ENCODE measurements around the gene GSX2.

Gene GSX2

DNA sequence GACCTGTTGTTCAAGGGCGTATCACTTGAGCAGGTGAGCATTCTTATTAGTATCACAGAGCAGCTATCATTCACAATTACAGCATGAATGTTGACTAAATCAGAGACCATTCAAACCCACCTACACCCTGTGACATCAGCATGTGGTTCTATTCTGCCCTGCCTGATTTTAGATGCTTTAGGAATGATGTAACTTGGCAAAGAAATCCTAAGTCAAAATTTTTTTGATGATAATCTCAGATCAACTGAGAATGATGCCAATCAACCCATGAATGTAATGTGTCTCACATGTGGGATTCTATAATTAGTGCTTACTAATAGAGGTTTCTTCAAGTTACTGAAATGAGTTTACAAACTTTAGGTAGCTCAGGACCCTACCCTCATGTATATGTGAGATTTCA is 22.2 kb upstream of the GSX2 start:
- peak; percentile 27 for DNase-seq (ENCODE audit: low read depth)
- TF ChIP-seq, protein P1, sequence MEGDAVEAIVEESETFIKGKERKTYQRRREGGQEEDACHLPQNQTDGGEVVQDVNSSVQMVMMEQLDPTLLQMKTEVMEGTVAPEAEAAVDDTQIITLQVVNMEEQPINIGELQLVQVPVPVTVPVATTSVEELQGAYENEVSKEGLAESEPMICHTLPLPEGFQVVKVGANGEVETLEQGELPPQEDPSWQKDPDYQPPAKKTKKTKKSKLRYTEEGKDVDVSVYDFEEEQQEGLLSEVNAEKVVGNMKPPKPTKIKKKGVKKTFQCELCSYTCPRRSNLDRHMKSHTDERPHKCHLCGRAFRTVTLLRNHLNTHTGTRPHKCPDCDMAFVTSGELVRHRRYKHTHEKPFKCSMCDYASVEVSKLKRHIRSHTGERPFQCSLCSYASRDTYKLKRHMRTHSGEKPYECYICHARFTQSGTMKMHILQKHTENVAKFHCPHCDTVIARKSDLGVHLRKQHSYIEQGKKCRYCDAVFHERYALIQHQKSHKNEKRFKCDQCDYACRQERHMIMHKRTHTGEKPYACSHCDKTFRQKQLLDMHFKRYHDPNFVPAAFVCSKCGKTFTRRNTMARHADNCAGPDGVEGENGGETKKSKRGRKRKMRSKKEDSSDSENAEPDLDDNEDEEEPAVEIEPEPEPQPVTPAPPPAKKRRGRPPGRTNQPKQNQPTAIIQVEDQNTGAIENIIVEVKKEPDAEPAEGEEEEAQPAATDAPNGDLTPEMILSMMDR (conservative IDR thresholded peaks at IDR 0.05; ENCODE audit: low read length): no peak
- H3K4me3 ChIP-seq (ENCODE audit: low read length): no peak overlapping the region

DNA sequence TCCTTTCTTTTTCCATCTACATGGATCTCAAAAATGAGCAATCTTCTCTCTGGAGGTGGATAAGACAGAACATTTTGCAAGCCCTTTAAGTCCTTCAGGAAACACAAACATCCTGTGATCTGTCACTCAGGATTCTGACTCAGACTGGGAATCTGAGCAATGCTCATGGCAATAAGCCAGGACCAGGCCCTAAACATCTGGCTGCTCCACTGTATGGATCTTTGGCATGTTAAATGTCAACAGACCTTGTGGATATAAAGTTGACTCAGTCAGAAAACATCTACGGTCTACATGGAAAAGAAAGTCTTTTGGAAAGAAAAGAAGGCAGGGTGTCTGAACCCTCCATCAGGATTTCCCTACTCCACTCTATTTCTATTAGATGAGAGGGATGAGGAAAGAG is 17.8 kb upstream of the GSX2 start:
- TF ChIP-seq, protein P1 (conservative IDR thresholded peaks at IDR 0.05; ENCODE audit: low read length): no peak
- DNase-seq (ENCODE audit: low read depth): peak; percentile 99
- H3K4me3 ChIP-seq (ENCODE audit: low read length): no peak overlapping the region

DNA sequence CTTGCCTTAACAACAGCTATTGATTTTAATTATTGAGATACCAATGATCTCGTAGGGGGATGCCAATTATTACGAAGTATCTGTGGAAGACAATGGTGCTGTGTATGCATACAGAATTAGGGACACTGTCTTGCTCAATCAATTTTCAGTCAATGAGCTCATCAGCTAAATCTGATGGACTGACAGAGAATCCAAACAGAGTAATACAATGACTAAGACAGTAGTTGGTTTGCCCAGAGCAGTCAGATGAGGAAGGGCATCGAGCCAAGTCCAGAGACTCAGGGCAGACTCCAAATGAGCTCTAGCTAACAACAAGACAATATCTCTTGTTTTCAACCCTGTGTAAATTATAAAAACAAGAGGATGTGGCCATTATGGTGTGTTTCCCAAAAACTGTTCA is 14.7 kb upstream of the GSX2 start:
- H3K4me3 ChIP-seq (ENCODE audit: low read length): no peak overlapping the region
- TF ChIP-seq, protein P1 (conservative IDR thresholded peaks at IDR 0.05; ENCODE audit: low read length): no peak
- peak; percentile 88 for DNase-seq (ENCODE audit: low read depth)

DNA sequence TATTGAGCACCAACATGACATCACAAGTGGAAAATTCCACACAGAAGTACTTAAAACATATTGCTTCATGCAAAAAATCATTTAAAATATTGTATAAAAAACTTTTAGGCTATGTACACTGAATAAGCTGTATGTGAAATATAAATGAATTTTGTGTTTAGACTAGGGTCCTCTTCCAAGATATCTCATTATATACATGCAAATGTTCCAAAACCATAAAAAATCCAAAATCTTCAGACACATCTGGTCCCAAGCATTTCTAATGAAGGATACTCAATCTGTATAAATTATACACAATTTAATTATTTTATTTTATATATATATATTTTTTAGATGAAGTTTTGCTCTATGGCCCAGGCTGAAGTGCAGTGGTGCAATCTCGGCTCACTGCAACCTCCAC is 10.1 kb upstream of the GSX2 start:
- no peak overlapping the region for H3K4me3 ChIP-seq (ENCODE audit: low read length)
- DNase-seq (ENCODE audit: low read depth): no peak
- TF ChIP-seq, protein P1 (conservative IDR thresholded peaks at IDR 0.05; ENCODE audit: low read length): no peak

DNA sequence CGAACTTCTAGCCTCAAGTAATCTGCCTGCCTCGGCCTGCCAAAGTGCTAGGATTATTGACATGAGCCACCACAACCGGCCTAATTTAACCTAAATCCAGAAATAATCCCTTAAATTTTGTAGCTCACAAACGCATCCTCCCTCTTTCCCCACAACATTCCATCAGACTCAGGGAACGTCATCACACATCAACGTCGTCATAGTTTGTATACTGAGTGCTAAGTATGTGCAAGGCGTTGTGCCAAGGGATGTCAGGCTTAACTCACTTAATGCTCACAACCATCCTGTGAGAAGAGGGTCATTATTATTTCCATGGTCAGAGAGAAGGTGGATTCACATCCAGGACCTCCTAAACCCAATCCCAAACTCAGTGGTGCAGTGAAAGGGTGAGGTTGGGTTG is 9.6 kb upstream of the GSX2 start:
- H3K4me3 ChIP-seq (ENCODE audit: low read length): no peak overlapping the region

DNA sequence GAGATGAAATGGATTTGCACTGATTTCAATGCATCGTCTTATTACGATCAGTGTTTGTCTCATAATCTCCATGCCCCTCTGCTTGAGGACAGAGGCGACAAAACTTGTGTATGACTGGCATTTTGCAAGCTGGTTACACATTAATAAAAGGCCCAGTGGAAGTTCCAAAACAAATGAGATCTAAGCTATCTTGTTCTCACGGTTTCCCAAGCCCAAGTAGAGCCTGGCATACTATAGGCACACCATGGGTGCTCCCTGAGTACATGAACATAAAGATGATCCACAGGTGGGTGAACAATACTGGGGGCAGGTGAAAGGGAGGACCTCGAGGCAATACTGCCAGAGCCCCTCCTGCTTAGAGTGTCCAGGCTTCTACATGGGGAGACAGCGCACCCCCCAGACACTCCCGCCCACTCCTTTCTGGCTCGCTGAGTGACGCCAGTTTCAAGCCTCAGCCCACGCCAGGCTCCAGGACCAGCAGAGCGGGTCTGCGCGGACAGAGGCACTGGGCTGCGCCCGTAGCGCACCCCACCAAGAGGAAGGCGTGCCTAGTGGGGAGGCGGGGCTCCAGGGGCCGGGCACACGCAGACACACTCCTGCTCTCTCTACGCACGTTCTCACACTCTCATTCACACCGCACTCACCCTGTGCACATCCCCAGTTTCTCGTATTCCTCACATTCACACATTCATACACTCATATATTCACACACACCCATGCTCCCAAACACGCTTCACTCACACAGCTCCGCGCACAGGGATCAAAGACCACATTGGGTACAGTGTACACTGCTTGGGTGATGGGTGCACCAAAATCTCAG is 8.9 kb upstream of the GSX2 start:
- H3K4me3 ChIP-seq (ENCODE audit: low read length): peak overlapping the region; percentile 73
- DNase-seq (ENCODE audit: low read depth): peak; percentile 24
- TF ChIP-seq, protein P1 (conservative IDR thresholded peaks at IDR 0.05; ENCODE audit: low read length): no peak

More for the DNA sequence above, 9.6 kb upstream of the GSX2 start:
- TF ChIP-seq, protein P1 (conservative IDR thresholded peaks at IDR 0.05; ENCODE audit: low read length): no peak
- DNase-seq (ENCODE audit: low read depth): no peak
